AG09319 (cell line): ENCODE results near the gene PABPN1L.

Source experiments
- DNase-seq: peaks from one replicate; pipeline ENCODE4 v3.0.0-alpha.2; 2010; ENCODE audit warnings: low read depth; ENCODE audit errors: extremely low read depth
- CTCF ChIP-seq: IDR thresholded peaks from 2 replicates; pipeline ENCODE4 v1.5.1; 2011; ENCODE audit warnings: low read depth, mild to moderate bottlenecking, inconsistent platforms, low read length, moderate library complexity

Gene PABPN1L

DNA sequence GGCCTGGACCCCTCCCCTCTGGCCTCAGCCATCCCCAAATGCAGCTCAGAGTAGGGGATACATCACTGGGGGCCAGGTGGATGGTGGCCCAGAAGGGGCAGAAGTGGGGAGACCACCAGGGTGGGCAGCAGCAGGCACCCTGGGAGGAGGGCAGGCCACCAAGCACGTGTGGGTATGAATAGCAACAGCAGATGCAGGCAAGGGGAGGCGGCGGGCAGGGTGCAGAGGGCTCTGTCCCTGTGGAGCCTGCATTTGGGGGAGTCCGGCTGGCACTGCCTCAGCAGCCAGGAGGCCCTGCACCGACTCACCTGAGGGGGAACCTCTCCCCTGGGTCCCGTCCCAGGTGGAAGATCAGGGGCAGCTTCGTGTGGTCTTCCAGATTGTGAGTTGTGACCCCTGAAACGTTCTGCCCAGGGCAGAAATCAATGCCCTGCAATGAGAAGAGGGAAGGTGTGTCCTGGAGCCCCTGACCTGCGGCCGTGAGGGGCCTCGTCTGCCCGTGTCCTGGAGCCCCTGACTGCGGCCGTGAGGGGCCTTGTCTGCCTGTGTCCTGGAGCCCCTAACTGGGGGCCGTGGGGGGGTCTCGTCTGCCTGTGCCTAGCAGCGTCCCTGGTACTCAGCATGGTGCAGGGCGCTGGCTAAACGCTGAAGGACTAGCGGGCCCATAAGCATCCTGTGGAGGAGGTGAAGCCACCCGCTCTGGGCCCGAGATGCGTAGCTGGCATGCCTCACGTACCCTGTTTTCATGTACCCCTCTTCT is 44.0 kb downstream of the PABPN1L start:
- DNase-seq, result no peak
- no peak for TF ChIP-seq CTCF

DNA sequence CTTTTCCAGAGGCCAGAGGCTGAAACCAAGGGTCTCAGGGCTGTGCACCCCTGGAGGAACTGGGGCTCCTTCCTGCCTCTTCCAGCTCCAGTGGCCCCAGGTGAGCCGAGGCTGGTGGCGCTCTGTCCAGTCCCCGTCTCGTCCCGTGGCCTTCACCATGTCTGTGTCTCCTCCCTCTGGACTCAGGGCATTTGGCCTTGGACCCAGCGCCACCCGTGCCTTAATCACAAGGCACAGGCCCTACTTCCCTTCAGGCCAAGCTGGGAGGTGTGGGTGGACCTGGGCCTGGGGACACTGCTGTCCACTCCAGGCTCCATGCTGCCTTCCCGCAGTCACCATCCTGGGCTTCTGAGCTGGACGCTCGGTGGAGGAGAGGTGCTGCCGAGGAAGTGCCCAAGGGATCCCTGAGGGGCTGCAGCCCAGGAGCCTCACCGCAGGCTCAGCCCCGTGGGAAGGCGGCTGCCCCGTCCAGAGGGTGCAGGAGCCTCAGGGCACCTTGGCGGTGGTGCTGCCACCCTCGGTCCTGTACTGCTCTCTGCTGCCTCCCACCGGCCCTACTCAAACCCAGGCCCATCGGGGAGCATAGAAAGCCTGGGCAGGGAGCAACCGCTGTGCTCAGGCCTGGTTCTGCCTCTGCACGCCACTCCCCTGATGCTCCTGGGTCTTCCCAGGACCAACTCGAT is 45.2 kb downstream of the PABPN1L start:
- no peak for DNase-seq
- no peak for TF ChIP-seq CTCF

GRCh38 chr16:88820385-88821025 is 46.0 kb downstream of the PABPN1L start:
- no peak for DNase-seq
- TF ChIP-seq CTCF, result no peak

DNA sequence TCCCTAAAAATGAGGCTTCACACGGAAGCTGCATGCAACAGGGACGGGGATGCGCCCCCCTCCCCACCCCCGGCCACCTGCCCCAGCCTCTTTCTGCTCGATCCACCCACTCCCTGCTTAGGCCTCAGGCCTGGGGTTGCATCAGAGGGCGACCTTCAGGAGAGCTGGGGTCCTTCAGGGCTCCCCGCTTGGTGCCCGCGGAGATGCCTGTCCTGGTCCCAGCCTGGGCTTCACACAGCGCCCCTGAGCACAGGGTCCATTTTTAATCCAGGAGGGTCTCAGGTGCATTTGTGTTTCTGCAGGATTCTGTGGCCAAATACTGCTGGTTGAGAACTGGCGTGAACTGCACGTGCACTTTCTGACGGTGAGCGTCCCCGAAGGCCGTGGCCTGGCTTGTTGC is 47.3 kb downstream of the PABPN1L start:
- TF ChIP-seq CTCF, result no peak

DNA sequence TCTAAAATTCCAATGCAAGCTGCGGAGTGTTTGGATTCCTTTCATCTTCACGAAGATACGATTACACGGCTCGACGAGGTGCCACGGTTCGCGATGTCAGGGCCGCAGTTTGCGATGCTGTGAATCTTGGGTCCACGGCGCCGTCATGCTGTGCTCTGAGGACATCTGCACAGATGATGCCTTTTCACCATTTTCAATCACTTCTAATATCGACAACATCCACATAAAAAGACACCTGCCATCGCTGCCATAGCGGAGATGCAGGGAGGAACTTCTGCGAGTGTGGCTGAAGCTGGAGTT is 47.9 kb downstream of the PABPN1L start:
- no peak for DNase-seq

More for the DNA sequence above, 47.3 kb downstream of the PABPN1L start:
- no peak for DNase-seq

GRCh38 chr16:88817785-88818574 is 48.5 kb downstream of the PABPN1L start:
- TF ChIP-seq CTCF, result no peak
- DNase-seq, result no peak

More for the DNA sequence above, 47.9 kb downstream of the PABPN1L start:
- no peak for TF ChIP-seq CTCF
